HG03095 (cell line): ENCODE results near the gene PIGR.

ENCODE experiments used
- ATAC-seq: cut with Tn5 transposase; IDR thresholded peaks from one replicate; pipeline ENCODE4 v1.9.1; 2021; ENCODE audit warnings: moderate library complexity; ENCODE audit not compliant: unreplicated experiment

Gene PIGR

GRCh38 chr1:206960676-206961386 is 14.6 kb upstream of the PIGR start:
- no peak for ATAC-seq

DNA sequence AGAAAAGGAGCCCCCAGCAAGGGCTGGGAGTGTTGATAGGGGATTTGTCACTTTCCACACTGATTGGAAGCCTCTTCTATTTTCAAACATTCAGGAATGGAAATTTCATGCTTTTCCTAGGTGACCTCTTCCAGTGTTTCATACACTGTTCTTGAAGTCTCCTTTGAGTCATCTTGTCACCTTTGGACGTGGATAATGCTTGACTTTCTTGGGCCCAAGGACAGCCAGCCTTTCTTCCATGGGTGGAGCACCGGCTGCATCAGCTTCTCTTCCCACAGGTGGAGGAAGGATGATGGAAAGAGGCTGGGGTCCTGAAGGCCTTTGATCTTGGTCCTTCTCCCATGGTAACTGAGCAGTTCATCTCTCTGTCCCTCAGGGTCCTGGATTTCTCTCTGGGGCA is 11.9 kb upstream of the PIGR start:
- no peak for ATAC-seq

- no peak for ATAC-seq
These were observed 11.4 kb upstream of the PIGR start for GRCh38 chr1:206957639-206958038.

GRCh38 chr1:206955476-206956451 is 9.5 kb upstream of the PIGR start:
- peak; percentile 45 for ATAC-seq

GRCh38 chr1:206954459-206955342 is 8.4 kb upstream of the PIGR start:
- ATAC-seq = no peak

GRCh38 chr1:206953626-206954025 is 7.4 kb upstream of the PIGR start:
- ATAC-seq = no peak

GRCh38 chr1:206953126-206953525 is 6.9 kb upstream of the PIGR start:
- no peak for ATAC-seq

DNA sequence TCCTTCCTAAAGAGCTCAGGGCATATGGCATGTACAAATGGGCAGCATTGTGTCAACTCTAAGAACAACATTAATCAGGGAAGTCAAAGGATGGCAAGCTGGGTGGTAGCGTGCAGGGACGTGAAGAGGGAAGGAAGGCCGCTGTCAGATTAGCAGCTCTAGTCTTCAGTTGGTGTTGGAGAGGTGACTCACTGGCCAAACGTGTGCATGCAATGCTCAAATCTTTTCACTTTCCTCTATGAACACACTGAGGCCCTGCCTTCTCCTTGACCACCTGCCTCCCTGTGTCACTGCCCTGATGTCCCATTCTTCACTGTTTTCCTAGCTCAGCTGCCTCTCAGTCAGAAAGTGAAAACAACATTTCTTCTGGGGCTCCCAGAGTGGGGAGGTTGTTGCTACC is 5.9 kb upstream of the PIGR start:
- no peak for ATAC-seq

DNA sequence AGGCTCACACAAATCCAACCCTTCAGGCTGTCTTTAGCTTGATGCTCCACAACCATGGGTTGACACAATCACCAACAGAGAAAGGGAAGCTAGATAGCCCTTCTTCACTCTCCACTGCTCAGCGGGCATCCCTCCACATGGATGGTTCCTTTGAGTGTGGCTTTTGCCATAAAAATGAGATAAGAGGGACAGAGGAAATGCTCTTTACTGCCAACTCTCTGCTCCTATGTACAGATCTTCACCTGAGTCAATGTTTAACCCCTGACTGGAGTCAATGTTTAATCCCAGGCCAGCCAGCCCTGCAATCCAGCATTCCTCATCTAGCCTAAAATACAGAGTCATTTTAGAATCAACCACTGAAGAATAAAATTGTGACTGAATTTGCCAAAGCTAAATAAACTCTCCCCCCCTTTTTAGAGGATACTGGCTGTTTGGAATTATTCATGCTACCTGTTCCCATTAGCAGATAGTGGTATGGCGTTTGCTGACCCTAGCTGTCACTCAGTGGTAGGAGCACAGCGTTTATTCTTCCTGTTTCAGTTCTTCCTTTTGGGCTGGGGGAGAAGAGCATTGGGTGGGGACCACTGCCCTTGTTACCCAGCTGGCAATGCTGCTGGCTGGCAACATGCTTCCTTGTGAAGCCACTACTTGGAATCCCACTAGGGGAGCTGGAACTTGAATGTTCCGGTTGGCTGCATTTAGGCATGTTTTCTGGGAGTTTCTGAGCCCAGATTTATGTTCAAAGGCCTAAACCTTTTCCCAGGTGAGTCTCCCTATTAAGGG is 5.2 kb upstream of the PIGR start:
- no peak for ATAC-seq

GRCh38 chr1:206949641-206950040 is 3.4 kb upstream of the PIGR start:
- no peak for ATAC-seq

GRCh38 chr1:206949208-206949607 is 2.9 kb upstream of the PIGR start:
- no peak for ATAC-seq

- no peak for ATAC-seq
These were observed 989 bp upstream of the PIGR start for GRCh38 chr1:206947255-206947654.

GRCh38 chr1:206945779-206946178 is 487 bp downstream of the PIGR start:
- no peak for ATAC-seq

- ATAC-seq = no peak
These were observed 1.6 kb downstream of the PIGR start for GRCh38 chr1:206944703-206945102.

DNA sequence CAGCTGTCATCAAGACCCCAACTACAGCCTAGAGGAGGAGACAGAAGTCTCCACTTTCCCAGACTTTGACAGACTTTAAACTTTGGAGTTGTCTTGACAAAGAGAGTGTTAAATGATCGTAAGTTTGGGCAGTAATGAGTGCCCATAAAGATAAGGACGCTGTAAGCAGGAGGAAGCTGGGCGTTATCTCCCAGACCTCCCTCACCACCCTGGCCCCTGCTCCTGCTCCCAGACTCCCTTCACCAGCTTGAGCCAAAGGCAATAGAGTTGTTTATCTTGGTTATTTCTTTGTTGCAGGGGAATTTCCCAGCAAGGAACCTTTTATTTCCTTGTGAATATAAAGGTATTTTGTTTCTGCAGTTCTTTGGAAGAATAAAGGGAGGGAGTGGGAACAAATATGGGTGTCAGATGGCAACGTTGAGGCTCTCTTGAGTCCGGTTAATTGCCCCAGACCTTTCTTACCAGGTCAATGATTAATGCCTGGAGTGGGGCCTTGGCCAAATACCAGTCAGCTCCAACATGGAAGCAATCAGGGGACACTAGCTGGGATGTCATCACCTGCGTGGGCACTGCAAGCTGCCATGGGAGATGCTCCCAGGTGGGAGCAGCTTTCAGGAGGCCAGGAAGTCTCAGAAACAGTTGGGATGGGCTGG is 4.4 kb downstream of the PIGR start:
- no peak for ATAC-seq

- no peak for ATAC-seq
These were observed 5.7 kb downstream of the PIGR start for GRCh38 chr1:206940588-206940936.

GRCh38 chr1:206939841-206940587 is 6.3 kb downstream of the PIGR start:
- no peak for ATAC-seq

GRCh38 chr1:206939131-206939530 is 7.1 kb downstream of the PIGR start:
- ATAC-seq = no peak

DNA sequence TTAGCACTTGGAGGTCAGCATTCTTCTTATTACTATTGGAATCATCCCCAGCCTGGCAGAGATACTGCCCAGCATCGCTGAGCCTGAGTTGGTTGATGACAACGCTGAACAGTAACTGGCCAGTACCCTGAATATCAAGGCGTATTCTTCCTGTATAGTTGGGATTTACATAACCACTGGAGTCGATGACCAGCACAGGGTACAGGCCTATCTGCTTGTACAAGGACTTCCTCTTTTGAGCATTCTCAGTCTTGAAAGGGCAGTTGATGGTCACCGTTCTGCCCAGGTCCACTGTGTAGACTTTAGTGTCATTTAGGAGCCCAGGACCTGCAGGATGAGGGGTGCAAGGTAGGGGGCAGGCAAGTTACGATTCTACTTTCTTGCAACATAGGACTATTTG is 8.8 kb downstream of the PIGR start:
- ATAC-seq = no peak
